SK-N-SH (cell line): Measurements from ENCODE around the gene BNIPL. TPM values are rescaled to one million over a fixed set of nuclear protein-coding genes. Genes with fewer than 3 reads are reported as not detected.

ENCODE experiments used
- CTCF ChIA-PET: fragments of 300-600, 350-600 bp; formaldehyde crosslinking; extraction: SDS; loops from one replicate; lab custom pipeline; 2021; lab: Yijun Ruan, JAX
- POLR2A ChIA-PET: fragments of 350-600 bp; sonication (Branson Sonifier 250); formaldehyde crosslinking; extraction: SDS; loops from one replicate; lab custom pipeline; 2020; ENCODE audit warnings: antibody characterized with exemption, inconsistent platforms; lab: Yijun Ruan, JAX
- DNase-seq: peaks from one replicate; pipeline ENCODE4 v3.0.0; 2012
- H2AFZ ChIP-seq: fragments of 200-600 bp; sonication (generic); 2 replicates; pipeline ENCODE4 v1.8.1; 2016; ENCODE audit warnings: antibody characterized with exemption, mild to moderate bottlenecking, low read depth
- H3F3A ChIP-seq: fragments of 200-600 bp; sonication (generic); replicated peaks from 2 replicates; pipeline ENCODE3; 2016; ENCODE audit warnings: antibody characterized with exemption, mild to moderate bottlenecking; ENCODE audit not compliant: insufficient read depth
- H3K27ac ChIP-seq, 2 experiments: fragments of 200-500 bp in 1 of 2; fragments of 200-600 bp in 1 of 2; sonication (Bioruptor generic) in 1 of 2; sonication (generic), shearing (Covaris generic) in 1 of 2; 2 replicates each; pipeline versions ENCODE4 v1.5.1 to v1.6.1; 2014 to 2016; ENCODE audit warnings: low read depth in 2 of 2, inconsistent platforms in 1 of 2, low read length in 1 of 2, mild to moderate bottlenecking in 1 of 2, mixed read lengths in 1 of 2
- H3K27me3 ChIP-seq: fragments of 200-600 bp; sonication (generic), shearing (Covaris generic); 2 replicates; pipeline ENCODE4 v1.6.1; 2016; ENCODE audit warnings: mixed run types; ENCODE audit not compliant: insufficient read depth
- H3K36me3 ChIP-seq, 2 experiments: fragments of 200-500 bp in 1 of 2; fragments of 200-600 bp in 1 of 2; sonication (Bioruptor generic) in 1 of 2; sonication (generic) in 1 of 2; replicated peaks in 1 of 2; 2 replicates each; pipeline versions ENCODE3 to v1.5.1; 2014 to 2016; ENCODE audit warnings: low read length in 1 of 2, mild to moderate bottlenecking in 1 of 2; ENCODE audit not compliant: insufficient read depth in 2 of 2, control insufficient read depth in 1 of 2
- H3K4me1 ChIP-seq, 2 experiments: fragments of 200-500 bp in 1 of 2; fragments of 200-600 bp in 1 of 2; sonication (Bioruptor generic) in 1 of 2; sonication (generic), shearing (Covaris generic) in 1 of 2; 2 replicates each; pipeline versions ENCODE4 v1.5.1 to v1.6.1; 2014 to 2016; ENCODE audit warnings: low read depth in 1 of 2, low read length in 1 of 2, mixed run types in 1 of 2; ENCODE audit not compliant: insufficient read depth in 2 of 2, control insufficient read depth in 1 of 2
- H3K4me2 ChIP-seq: fragments of 200-600 bp; sonication (generic), shearing (Covaris generic); 2 replicates; pipeline ENCODE4 v1.6.1; 2017; ENCODE audit warnings: mixed run types
- H3K4me3 ChIP-seq, 2 experiments: fragments of 200-500 bp in 1 of 2; fragments of 200-600 bp in 1 of 2; sonication (Bioruptor generic) in 1 of 2; sonication (generic), shearing (Covaris generic) in 1 of 2; 2 replicates each; pipeline versions ENCODE4 v1.5.1 to v1.8.1; 2014 to 2016; ENCODE audit warnings: low read depth in 2 of 2, inconsistent platforms in 1 of 2, low read length in 1 of 2, mild to moderate bottlenecking in 1 of 2, mixed read lengths in 1 of 2, moderate library complexity in 1 of 2
- H3K79me2 ChIP-seq: fragments of 200-600 bp; sonication (generic); 2 replicates; pipeline ENCODE4 v1.8.1; 2017; ENCODE audit warnings: mild to moderate bottlenecking; ENCODE audit not compliant: insufficient read depth
- H3K9ac ChIP-seq: fragments of 200-600 bp; sonication (generic); 2 replicates; pipeline ENCODE4 v1.6.1; 2017; ENCODE audit warnings: mixed run types
- H3K9me2 ChIP-seq: fragments of 200-600 bp; sonication (generic); 2 replicates; pipeline ENCODE4 v1.6.1; 2017; ENCODE audit warnings: mixed run types
- H3K9me3 ChIP-seq: fragments of 200-600 bp; sonication (generic); 2 replicates; pipeline ENCODE4 v1.6.1; 2017; ENCODE audit warnings: mixed run types, mild to moderate bottlenecking, moderate library complexity
- H4K20me1 ChIP-seq: fragments of 200-600 bp; sonication (generic); 2 replicates; pipeline ENCODE4 v1.6.1; 2017; ENCODE audit warnings: mild to moderate bottlenecking, mixed run types; ENCODE audit not compliant: insufficient read depth
- ELF1 ChIP-seq: IDR thresholded peaks from 2 replicates; pipeline ENCODE4 v1.4.0; 2012
- FOXM1 ChIP-seq: IDR thresholded peaks from 2 replicates; pipeline ENCODE4 v1.4.0; 2012; ENCODE audit warnings: low read depth, mild to moderate bottlenecking
- GATA2 ChIP-seq: sonication (generic); formaldehyde crosslinking; IDR thresholded peaks from 2 replicates; pipeline ENCODE4 v1.5.0; 2020; ENCODE audit warnings: mild to moderate bottlenecking, missing genetic modification reagents
- MXI1 ChIP-seq: IDR thresholded peaks from 2 replicates; pipeline ENCODE4 v1.6.1; 2012; ENCODE audit warnings: mild to moderate bottlenecking, low read depth, low read length, improper control_type of control experiment
- NFIC ChIP-seq: IDR thresholded peaks from 2 replicates; pipeline ENCODE4 v1.4.0; 2012; ENCODE audit warnings: borderline replicate concordance
- NRF1 ChIP-seq: IDR thresholded peaks from 2 replicates; pipeline ENCODE4 v1.6.1; 2012; ENCODE audit warnings: low read depth, mild to moderate bottlenecking, low read length
- RFX5 ChIP-seq: IDR thresholded peaks from 2 replicates; pipeline ENCODE4 v1.6.1; 2012; ENCODE audit warnings: mild to moderate bottlenecking, improper control_type of control experiment, low read length
- SIN3A ChIP-seq: IDR thresholded peaks from 2 replicates; pipeline ENCODE4 v1.6.1; 2012; ENCODE audit warnings: low read depth, mild to moderate bottlenecking, low read length, moderate library complexity, borderline replicate concordance
- TCF12 ChIP-seq: IDR thresholded peaks from 2 replicates; pipeline ENCODE4 v1.4.0; 2012
- TEAD4 ChIP-seq: IDR thresholded peaks from 2 replicates; pipeline ENCODE4 v1.4.0; 2012; ENCODE audit warnings: mild to moderate bottlenecking, borderline replicate concordance; ENCODE audit not compliant: insufficient read depth
- WGBS: methylation state at CpG from one replicate; pipeline ENCODE4 v1.1.6; 2017; ENCODE audit warnings: low lambda C conversion rate; 5-methylcytosine and 5-hydroxymethylcytosine counted together
- polyA plus RNA-seq, 3 experiments: library from polyadenylated mRNA; depleted of rRNA; stranded (reverse); fragments of >200 nt; gene quantifications; 2 replicates each; pipeline ENCODE4 v1.2.3, GENCODE V29; 2012
- TF ChIP-seq, protein P1 (sequence below): IDR thresholded peaks from 2 replicates; pipeline ENCODE4; 2012
- TF ChIP-seq, protein P2 (sequence below): IDR thresholded peaks from 2 replicates; pipeline ENCODE4 v1.6.1; 2012; ENCODE audit warnings: mild to moderate bottlenecking, low read depth, low read length, moderate library complexity
- TF ChIP-seq, protein P3 (sequence below): IDR thresholded peaks from 2 replicates; pipeline ENCODE4 v1.4.0; 2012; ENCODE audit warnings: low read depth, borderline replicate concordance
- TF ChIP-seq, protein P4 (sequence below): IDR thresholded peaks from 2 replicates; pipeline ENCODE4 v1.4.0; 2012; ENCODE audit warnings: low read depth

Gene BNIPL
- polyA plus RNA-seq, 1 of the 3 experiments (the other 2 are of a cell fraction), result 0.12 TPM

DNA sequence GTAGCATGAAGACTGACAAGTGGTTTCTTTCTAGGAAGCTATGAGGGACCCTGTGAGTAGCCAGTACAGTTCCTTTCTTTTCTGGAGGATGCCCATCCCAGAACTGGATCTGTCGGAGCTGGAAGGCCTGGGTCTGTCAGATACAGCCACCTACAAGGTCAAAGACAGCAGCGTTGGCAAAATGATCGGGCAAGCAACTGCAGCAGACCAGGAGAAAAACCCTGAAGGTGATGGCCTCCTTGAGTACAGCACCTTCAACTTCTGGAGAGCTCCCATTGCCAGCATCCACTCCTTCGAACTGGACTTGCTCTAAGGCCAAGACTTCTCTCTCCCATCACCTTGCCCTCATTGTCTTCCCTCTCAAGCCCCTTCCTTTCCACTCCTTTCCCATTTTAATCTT, 30.8 kb downstream of the BNIPL start:
- Histone ChIP-seq H3K27ac (peak overlapping the region in 1 of 2 experiments; percentile 29; a peak in 1 of 4 replicates), H3K4me3 (no peak overlapping the region), H3K79me2 (peaks cover 73% of the 10 kb centered on the region), H3K36me3 (peaks cover 21 to 45% of the 10 kb centered on the region in 2 experiments), H3K9me3 (no peaks in the 10 kb centered on the region), H4K20me1 (peaks cover 32% of the 10 kb centered on the region), H3K9ac (no peak overlapping the region), H3K27me3 (no peaks in the 10 kb centered on the region), H3F3A (peaks cover 53% of the 10 kb centered on the region), H3K4me1 (peaks cover 9 to 13% of the 10 kb centered on the region in 2 experiments), H3K9me2 (no peaks in the 10 kb centered on the region), H3K4me2 (no peak overlapping the region), H2AFZ (no peak overlapping the region)
- no peak for DNase-seq
- no peak for TF ChIP-seq MXI1
- no peak for TF ChIP-seq ELF1
- no peak for TF ChIP-seq RFX5
- no peak for TF ChIP-seq FOXM1
- TF ChIP-seq NRF1, result no peak
- TF ChIP-seq, protein P1, sequence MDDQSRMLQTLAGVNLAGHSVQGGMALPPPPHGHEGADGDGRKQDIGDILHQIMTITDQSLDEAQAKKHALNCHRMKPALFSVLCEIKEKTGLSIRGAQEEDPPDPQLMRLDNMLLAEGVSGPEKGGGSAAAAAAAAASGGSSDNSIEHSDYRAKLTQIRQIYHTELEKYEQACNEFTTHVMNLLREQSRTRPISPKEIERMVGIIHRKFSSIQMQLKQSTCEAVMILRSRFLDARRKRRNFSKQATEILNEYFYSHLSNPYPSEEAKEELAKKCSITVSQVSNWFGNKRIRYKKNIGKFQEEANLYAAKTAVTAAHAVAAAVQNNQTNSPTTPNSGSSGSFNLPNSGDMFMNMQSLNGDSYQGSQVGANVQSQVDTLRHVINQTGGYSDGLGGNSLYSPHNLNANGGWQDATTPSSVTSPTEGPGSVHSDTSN, result no peak
- TF ChIP-seq, protein P2, sequence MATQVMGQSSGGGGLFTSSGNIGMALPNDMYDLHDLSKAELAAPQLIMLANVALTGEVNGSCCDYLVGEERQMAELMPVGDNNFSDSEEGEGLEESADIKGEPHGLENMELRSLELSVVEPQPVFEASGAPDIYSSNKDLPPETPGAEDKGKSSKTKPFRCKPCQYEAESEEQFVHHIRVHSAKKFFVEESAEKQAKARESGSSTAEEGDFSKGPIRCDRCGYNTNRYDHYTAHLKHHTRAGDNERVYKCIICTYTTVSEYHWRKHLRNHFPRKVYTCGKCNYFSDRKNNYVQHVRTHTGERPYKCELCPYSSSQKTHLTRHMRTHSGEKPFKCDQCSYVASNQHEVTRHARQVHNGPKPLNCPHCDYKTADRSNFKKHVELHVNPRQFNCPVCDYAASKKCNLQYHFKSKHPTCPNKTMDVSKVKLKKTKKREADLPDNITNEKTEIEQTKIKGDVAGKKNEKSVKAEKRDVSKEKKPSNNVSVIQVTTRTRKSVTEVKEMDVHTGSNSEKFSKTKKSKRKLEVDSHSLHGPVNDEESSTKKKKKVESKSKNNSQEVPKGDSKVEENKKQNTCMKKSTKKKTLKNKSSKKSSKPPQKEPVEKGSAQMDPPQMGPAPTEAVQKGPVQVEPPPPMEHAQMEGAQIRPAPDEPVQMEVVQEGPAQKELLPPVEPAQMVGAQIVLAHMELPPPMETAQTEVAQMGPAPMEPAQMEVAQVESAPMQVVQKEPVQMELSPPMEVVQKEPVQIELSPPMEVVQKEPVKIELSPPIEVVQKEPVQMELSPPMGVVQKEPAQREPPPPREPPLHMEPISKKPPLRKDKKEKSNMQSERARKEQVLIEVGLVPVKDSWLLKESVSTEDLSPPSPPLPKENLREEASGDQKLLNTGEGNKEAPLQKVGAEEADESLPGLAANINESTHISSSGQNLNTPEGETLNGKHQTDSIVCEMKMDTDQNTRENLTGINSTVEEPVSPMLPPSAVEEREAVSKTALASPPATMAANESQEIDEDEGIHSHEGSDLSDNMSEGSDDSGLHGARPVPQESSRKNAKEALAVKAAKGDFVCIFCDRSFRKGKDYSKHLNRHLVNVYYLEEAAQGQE, result no peak
- no peak for TF ChIP-seq TCF12
- no peak for TF ChIP-seq TEAD4
- TF ChIP-seq GATA2, result no peak
- TF ChIP-seq, protein P3, sequence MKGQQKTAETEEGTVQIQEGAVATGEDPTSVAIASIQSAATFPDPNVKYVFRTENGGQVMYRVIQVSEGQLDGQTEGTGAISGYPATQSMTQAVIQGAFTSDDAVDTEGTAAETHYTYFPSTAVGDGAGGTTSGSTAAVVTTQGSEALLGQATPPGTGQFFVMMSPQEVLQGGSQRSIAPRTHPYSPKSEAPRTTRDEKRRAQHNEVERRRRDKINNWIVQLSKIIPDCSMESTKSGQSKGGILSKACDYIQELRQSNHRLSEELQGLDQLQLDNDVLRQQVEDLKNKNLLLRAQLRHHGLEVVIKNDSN, result no peak
- TF ChIP-seq, protein P4, sequence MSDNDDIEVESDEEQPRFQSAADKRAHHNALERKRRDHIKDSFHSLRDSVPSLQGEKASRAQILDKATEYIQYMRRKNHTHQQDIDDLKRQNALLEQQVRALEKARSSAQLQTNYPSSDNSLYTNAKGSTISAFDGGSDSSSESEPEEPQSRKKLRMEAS, result no peak
- no peak for TF ChIP-seq NFIC
- no peak for TF ChIP-seq SIN3A
- ChIA-PET CTCF (interaction anchor here (0.7 to 1.9 kb wide), 4 partner anchors 19 to 89 kb away, joined by 3 to 8 read pairs (median 6); partner anchors contain the start of genes C1orf56, MINDY1 and TNFAIP8L2), POLR2A (interaction anchor here (0.6 kb wide), 1 partner anchor 89 kb away, joined by 3 read pairs; the partner anchor contains the start of gene TNFAIP8L2)
- WGBS, result 100% methylated on average over 2 of the region's 4 CpGs
